A673 (cell line): ENCODE data around the gene WDR62.

Experiments
- CTCF ChIP-seq: fragments of 300-800, 200-600 bp; sonication (generic); conservative IDR thresholded peaks from 2 replicates; pipeline ENCODE4 v1.5.1; 2017; ENCODE audit warnings: low read depth, mild to moderate bottlenecking, antibody characterized with exemption, low read length, moderate library complexity, mixed read lengths
- EZH2 ChIP-seq: fragments of 200-600 bp; sonication (generic); IDR thresholded peaks from 2 replicates; pipeline ENCODE4 v1.6.1; 2017; ENCODE audit warnings: borderline replicate concordance, low read depth, mild to moderate bottlenecking, mixed read lengths, antibody characterized with exemption, low read length; ENCODE audit not compliant: poor library complexity, severe bottlenecking

GRCh38 chr19:36139120-36139472 lies 84.4 kb downstream of the WDR62 start:
- TF ChIP-seq CTCF = no peak
- no peak for TF ChIP-seq EZH2
